ENCODE data around the gene ATP6V0A4. TPM values are rescaled to one million over a fixed set of nuclear protein-coding genes. Genes with fewer than 3 reads are reported as not detected.

Gene ATP6V0A4
- total RNA-seq, 2 donors from 2014 or later = not detected

DNA sequence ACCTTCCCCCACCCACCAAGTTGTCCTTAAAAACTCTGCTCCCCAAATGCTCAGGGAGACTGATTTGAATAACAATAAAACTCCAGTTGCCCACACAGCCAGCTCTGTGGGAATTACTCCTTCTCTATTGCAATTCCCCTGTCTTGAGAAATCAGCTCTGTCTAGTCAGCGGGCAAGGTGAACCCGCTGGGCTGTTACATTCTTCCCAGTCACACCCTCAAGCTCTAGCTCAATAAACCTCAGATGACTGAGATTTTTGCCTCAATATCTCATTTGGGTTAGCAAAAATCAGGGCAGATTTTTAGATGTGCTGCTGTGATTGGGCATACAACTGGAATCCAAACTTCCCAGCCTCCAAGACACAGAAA, 129.8 kb downstream of the ATP6V0A4 start:
- Histone ChIP-seq H3K4me1 (peaks cover 3% of the 10 kb centered on the region), H3K36me3 (replicated peaks in 1 of 2; ENCODE audit: insufficient read depth in 1 of 2, low read depth in 2 of 2) (no peaks in the 10 kb centered on the region), H3K9me3 (no peaks in the 10 kb centered on the region), H3K27me3 (no peaks in the 10 kb centered on the region), H3K27ac (no peak overlapping the region), H3K4me3 (no peak overlapping the region)
- ATAC-seq (no peak), DNase-seq (no peak)
- TF ChIP-seq, protein P1, sequence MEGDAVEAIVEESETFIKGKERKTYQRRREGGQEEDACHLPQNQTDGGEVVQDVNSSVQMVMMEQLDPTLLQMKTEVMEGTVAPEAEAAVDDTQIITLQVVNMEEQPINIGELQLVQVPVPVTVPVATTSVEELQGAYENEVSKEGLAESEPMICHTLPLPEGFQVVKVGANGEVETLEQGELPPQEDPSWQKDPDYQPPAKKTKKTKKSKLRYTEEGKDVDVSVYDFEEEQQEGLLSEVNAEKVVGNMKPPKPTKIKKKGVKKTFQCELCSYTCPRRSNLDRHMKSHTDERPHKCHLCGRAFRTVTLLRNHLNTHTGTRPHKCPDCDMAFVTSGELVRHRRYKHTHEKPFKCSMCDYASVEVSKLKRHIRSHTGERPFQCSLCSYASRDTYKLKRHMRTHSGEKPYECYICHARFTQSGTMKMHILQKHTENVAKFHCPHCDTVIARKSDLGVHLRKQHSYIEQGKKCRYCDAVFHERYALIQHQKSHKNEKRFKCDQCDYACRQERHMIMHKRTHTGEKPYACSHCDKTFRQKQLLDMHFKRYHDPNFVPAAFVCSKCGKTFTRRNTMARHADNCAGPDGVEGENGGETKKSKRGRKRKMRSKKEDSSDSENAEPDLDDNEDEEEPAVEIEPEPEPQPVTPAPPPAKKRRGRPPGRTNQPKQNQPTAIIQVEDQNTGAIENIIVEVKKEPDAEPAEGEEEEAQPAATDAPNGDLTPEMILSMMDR (IDR thresholded peaks at IDR 0.05) = no peak
- TF ChIP-seq POLR2A (IDR thresholded peaks at IDR 0.05) = no peak
- intact Hi-C loops (cut with DNase I) = no loop called here
- 78 to 100% methylated on average over 2 of the region's 2 CpGs for WGBS, 2 donors

- ATAC-seq (no peak), DNase-seq (no peak)
- Histone ChIP-seq H3K36me3 (replicated peaks in 1 of 2; ENCODE audit: insufficient read depth in 1 of 2, low read depth in 2 of 2) (no peaks in the 10 kb centered on the region), H3K9me3 (no peaks in the 10 kb centered on the region), H3K4me3 (no peak overlapping the region), H3K27me3 (no peaks in the 10 kb centered on the region), H3K4me1 (peaks cover 3% of the 10 kb centered on the region), H3K27ac (no peak overlapping the region)
- intact Hi-C loops (cut with DNase I) = no loop called here
- no peak for TF ChIP-seq POLR2A (IDR thresholded peaks at IDR 0.05)
- TF ChIP-seq, protein P1 (IDR thresholded peaks at IDR 0.05) = no peak
- 92% methylated on average over 6 of the region's 6 CpGs for WGBS, 2 donors
These were observed 130.3 kb downstream of the ATP6V0A4 start for GRCh38 chr7:138667535-138668228.

DNA sequence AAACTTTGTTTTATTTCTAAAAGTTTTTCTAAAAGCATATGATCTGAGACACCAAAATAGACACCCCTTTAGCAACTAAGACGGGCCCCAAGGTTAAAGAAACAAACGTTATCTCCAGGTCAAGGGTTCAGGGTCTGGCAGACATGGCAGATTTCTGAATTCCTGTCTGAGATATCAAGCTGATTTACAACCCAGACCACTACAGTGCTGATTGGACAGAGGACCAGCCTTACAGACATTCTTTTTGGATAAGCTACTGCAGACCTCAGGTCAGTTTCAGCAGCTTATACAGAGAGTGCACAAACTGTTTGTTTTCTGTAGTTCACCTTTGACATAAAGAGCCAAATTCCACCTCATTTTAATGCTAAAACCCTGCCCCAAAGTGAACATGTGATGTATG, 131.6 kb downstream of the ATP6V0A4 start:
- Histone ChIP-seq H3K9me3 (no peaks in the 10 kb centered on the region), H3K4me1 (peaks cover 3% of the 10 kb centered on the region), H3K36me3 (replicated peaks in 1 of 2; ENCODE audit: insufficient read depth in 1 of 2, low read depth in 2 of 2) (no peaks in the 10 kb centered on the region), H3K27me3 (no peaks in the 10 kb centered on the region), H3K27ac (peak overlapping the region in 1 of 4 donors; percentile 21), H3K4me3 (no peak overlapping the region)
- 6 to 8% methylated on average over 2 of the region's 2 CpGs for WGBS, 2 donors
- no peak for ATAC-seq
- DNase-seq = no peak
- intact Hi-C loops (cut with DNase I) = no loop called here
- TF ChIP-seq, protein P1 (IDR thresholded peaks at IDR 0.05) = no peak
- no peak for TF ChIP-seq POLR2A (IDR thresholded peaks at IDR 0.05)

DNA sequence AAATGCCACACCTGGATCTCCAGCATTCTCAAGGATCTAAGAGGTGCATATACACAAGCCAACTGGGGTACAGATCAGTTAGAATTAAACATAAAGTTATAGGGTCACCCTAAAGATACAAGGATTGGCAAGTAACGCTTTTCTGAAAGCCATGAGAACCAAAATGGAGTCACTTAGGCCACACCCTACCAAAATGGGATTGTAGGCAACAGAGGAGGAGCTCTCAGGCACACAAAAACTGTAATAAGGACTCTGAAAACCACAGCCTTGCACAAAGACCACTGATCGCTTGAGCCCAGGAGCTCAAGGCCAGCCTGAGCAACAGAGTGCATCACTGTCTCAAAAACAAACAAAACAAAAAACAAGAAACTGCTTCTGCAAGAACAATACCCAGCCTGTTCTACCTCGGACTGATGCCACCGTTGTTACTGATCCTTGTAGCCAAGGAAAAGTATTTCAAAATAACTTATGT, 132.3 kb downstream of the ATP6V0A4 start:
- ATAC-seq (no peak), DNase-seq (no peak)
- TF ChIP-seq, protein P1 (IDR thresholded peaks at IDR 0.05) = no peak
- no peak for TF ChIP-seq POLR2A (IDR thresholded peaks at IDR 0.05)
- Histone ChIP-seq H3K9me3 (no peaks in the 10 kb centered on the region), H3K27me3 (no peaks in the 10 kb centered on the region), H3K27ac (peak overlapping the region in 1 of 4 donors; percentile 21), H3K4me3 (no peak overlapping the region), H3K36me3 (replicated peaks in 1 of 2; ENCODE audit: insufficient read depth in 1 of 2, low read depth in 2 of 2) (no peaks in the 10 kb centered on the region), H3K4me1 (peaks cover 3% of the 10 kb centered on the region)
- intact Hi-C loops (cut with DNase I) = no loop called here
- WGBS, 2 donors = 63 to 65% methylated on average over 4 of the region's 4 CpGs

- TF ChIP-seq, protein P1 (IDR thresholded peaks at IDR 0.05) = no peak
- TF ChIP-seq POLR2A (IDR thresholded peaks at IDR 0.05) = no peak
- DNase-seq = peak in 1 of 4 donors; percentile 16
- no peak for ATAC-seq
- Histone ChIP-seq H3K27me3 (no peaks in the 10 kb centered on the region), H3K4me1 (peaks cover 3% of the 10 kb centered on the region), H3K4me3 (no peak overlapping the region), H3K36me3 (replicated peaks in 1 of 2; ENCODE audit: insufficient read depth in 1 of 2, low read depth in 2 of 2) (no peaks in the 10 kb centered on the region), H3K9me3 (no peaks in the 10 kb centered on the region), H3K27ac (no peak overlapping the region)
- intact Hi-C loops (cut with DNase I) = no loop called here
- WGBS, 2 donors = 50 to 70% methylated on average over 4 of the region's 4 CpGs
These were observed 132.7 kb downstream of the ATP6V0A4 start for GRCh38 chr7:138665249-138665648.
